Calu3 (cell line): Measurements from ENCODE around the gene RSPRY1. TPM values are rescaled to one million over a fixed set of nuclear protein-coding genes. Genes with fewer than 3 reads are reported as not detected.

Experiments
- BruUV-seq: library from RNA; stranded (reverse); fragments of 400-500 nt; replicated peaks from 2 replicates; lab custom pipeline; 2021; lab: Mats Ljungman, UMichigan
- CTCF ChIA-PET: fragments of 300-600 bp; sonication (Branson Sonifier 250); formaldehyde crosslinking; loops from one replicate; lab custom pipeline; 2022; ENCODE audit warnings: antibody characterized with exemption; lab: Charles Lee
- DNase-seq: peaks from one replicate; pipeline ENCODE4 v3.0.0; 2022
- H3K27ac Mint-ChIP-seq: one replicate; pipeline ENCODE4 v1.8.0; 2022; ENCODE audit warnings: mixed read lengths; ENCODE audit not compliant: unreplicated experiment
- H3K27me3 Mint-ChIP-seq: one replicate; pipeline ENCODE4 v1.8.0; 2022; ENCODE audit warnings: mixed read lengths; ENCODE audit not compliant: unreplicated experiment
- H3K36me3 Mint-ChIP-seq: one replicate; pipeline ENCODE4 v1.8.0; 2022; ENCODE audit warnings: mild to moderate bottlenecking, moderate library complexity, mixed read lengths; ENCODE audit not compliant: insufficient read depth, unreplicated experiment
- H3K4me1 Mint-ChIP-seq: one replicate; pipeline ENCODE4 v1.8.0; 2022; ENCODE audit warnings: mild to moderate bottlenecking, low read depth, mixed read lengths; ENCODE audit not compliant: unreplicated experiment
- H3K4me3 Mint-ChIP-seq: one replicate; pipeline ENCODE4 v1.8.0; 2022; ENCODE audit warnings: mild to moderate bottlenecking, low read depth, moderate library complexity, mixed read lengths; ENCODE audit not compliant: unreplicated experiment
- H3K9me3 Mint-ChIP-seq: one replicate; pipeline ENCODE4 v1.8.0; 2022; ENCODE audit warnings: low read depth, mixed read lengths; ENCODE audit not compliant: unreplicated experiment
- intact Hi-C: fragments of 100-400 bp; cut with micrococcal nuclease; formaldehyde crosslinking; loops from one replicate; pipeline ENCODE4 v1.10.0; 2022; ENCODE audit not compliant: unreplicated experiment
- total RNA-seq: library from RNA; stranded (reverse); gene quantifications from 2 replicates; pipeline ENCODE4 v1.2.3, GENCODE V29; 2022
- TF ChIP-seq, protein P1 (sequence below): fragments of 200-600 bp; IDR thresholded peaks from one replicate; pipeline ENCODE4 v1.8.0; 2022; ENCODE audit warnings: antibody characterized with exemption; ENCODE audit not compliant: unreplicated experiment

The RSPRY1 gene
- total RNA-seq, 1 experiment from 2014 or later, result 43.6 TPM

DNA sequence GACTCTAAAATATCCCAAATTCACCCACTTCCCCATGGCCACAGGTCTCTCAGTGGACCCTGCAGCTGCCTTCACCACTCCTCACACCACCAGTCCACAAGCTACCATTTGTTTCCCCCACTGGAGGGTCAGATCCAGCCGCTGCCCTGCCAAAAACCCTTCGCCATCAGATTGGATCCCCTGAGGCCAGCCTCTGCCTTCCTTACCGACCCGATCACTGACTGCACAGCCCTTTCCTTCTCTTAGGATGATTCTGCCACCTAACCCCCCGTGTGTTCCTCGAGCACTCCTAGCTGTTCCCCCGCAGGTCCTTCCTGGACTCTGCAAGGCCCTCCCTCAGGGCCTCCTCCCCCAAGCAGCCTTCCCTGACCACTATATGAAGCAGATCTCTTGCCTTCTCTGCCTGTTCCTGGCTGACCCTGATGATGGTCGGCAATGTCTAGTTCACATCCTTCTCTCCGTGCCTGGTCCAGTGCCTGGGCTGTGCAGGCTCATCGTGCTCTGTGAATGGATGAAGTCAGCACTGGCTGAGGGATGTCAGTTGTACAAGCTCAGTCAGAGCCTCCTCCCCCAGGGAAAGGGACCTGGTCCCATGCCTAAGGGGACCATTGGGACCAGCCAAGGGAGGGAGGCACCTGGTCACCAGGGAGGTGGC is 47.7 kb upstream of the RSPRY1 start:
- Mint-ChIP-seq H3K27me3 (no peaks in the 10 kb centered on the region), H3K36me3 (peaks cover 5% of the 10 kb centered on the region), H3K4me1 (no peaks in the 10 kb centered on the region), H3K4me3 (no peak overlapping the region), H3K9me3 (no peaks in the 10 kb centered on the region), H3K27ac (no peak overlapping the region)
- BruUV-seq, result no TSS peak
- DNase-seq, result no peak
- TF ChIP-seq, protein P1, sequence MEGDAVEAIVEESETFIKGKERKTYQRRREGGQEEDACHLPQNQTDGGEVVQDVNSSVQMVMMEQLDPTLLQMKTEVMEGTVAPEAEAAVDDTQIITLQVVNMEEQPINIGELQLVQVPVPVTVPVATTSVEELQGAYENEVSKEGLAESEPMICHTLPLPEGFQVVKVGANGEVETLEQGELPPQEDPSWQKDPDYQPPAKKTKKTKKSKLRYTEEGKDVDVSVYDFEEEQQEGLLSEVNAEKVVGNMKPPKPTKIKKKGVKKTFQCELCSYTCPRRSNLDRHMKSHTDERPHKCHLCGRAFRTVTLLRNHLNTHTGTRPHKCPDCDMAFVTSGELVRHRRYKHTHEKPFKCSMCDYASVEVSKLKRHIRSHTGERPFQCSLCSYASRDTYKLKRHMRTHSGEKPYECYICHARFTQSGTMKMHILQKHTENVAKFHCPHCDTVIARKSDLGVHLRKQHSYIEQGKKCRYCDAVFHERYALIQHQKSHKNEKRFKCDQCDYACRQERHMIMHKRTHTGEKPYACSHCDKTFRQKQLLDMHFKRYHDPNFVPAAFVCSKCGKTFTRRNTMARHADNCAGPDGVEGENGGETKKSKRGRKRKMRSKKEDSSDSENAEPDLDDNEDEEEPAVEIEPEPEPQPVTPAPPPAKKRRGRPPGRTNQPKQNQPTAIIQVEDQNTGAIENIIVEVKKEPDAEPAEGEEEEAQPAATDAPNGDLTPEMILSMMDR, result no peak
- intact Hi-C loops, result no loop called here
- CTCF ChIA-PET, result no interaction called here

DNA sequence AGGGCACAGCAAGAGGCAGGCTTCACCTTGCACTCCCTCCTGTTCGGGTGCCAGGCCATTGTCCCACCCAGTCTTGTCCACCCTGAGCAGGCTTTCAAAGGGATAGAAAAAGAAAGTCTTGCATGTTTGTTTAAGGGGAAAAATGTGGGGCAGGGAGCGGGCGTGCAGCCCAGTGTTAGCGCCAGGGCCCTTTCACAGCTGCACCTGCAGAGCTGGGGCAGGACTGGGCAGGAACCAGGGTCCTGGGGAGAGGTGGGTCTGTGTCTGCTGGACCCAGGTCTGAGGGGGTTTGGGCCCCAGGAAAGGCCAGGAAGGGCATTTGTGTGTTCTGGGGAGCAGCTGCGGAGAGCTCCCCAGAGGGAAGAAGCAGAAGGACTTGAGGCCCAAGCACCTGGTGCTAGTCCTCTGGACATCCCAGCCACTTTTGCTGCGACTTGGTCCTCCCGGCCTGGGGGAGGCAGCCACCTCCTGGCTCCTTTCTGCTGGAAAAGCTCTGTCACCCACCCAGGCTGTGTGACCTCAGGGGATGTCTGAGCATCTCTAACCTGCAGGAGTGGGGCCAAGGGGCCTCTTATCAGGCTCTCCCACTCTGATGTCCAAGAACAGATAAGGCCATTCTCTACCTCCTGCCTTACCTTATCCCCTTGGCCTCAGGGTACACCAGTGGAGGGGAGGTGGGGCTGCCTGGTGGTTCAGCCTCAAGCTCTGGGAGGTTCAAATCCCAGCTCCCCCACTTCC is 45.0 kb upstream of the RSPRY1 start:
- no peaks in the 10 kb centered on the region for H3K4me1 Mint-ChIP-seq
- no peak for DNase-seq
- TF ChIP-seq, protein P1, result no peak
- no peaks in the 10 kb centered on the region for H3K9me3 Mint-ChIP-seq
- intact Hi-C loops, result no loop called here
- no peak overlapping the region for H3K4me3 Mint-ChIP-seq
- CTCF ChIA-PET, result no interaction called here
- H3K36me3 Mint-ChIP-seq, result peaks cover 5% of the 10 kb centered on the region
- no peaks in the 10 kb centered on the region for H3K27me3 Mint-ChIP-seq
- no peak overlapping the region for H3K27ac Mint-ChIP-seq
- BruUV-seq, result no TSS peak

DNA sequence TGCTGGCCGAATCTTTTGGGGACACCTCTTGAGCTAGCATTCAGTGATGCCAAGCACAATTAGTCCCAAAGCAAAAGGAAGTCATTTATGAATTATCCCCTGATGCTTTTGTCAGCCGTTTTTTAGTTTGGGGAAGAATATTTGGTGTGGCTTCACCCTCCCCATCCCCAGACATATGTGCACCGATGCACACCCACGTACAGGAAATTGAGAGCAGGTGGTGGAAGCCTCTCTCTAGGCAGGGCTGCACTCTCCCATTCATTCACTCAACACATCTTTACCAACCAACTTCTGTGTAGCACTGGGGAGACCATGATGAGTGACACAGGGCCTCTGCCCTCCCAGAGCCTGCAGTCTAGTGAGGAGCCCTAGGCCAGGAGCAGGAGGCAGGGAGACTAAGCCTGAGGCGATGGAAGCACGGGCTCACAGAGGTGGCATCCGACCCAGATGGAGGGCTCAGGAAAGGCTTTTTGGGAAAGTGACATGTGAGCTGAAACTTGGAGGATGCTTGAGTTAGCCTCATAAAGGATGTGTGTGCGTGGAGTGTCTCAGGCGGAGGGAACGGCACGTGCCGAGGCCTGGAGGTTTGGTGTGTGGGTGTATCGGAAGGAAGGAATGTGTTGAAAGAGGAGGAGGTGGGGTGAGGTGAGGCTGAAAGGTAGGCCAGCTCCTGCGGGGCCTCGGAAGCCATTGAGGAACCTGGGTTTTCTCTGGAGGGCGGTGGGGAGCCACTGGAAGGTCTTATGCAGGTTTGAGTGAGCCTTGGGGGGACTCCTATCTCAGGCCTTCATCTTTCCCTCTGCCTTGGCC is 44.1 kb upstream of the RSPRY1 start:
- DNase-seq, result no peak
- no peaks in the 10 kb centered on the region for H3K4me1 Mint-ChIP-seq
- intact Hi-C loops, result no loop called here
- no TSS peak for BruUV-seq
- TF ChIP-seq, protein P1, result no peak
- CTCF ChIA-PET, result no interaction called here
- no peak overlapping the region for H3K27ac Mint-ChIP-seq
- no peaks in the 10 kb centered on the region for H3K9me3 Mint-ChIP-seq
- peaks cover 5% of the 10 kb centered on the region for H3K36me3 Mint-ChIP-seq
- no peaks in the 10 kb centered on the region for H3K27me3 Mint-ChIP-seq
- H3K4me3 Mint-ChIP-seq, result no peak overlapping the region

GRCh38 chr16:57143149-57143921 is 42.8 kb upstream of the RSPRY1 start:
- H3K36me3 Mint-ChIP-seq, result peaks cover 6% of the 10 kb centered on the region
- no peaks in the 10 kb centered on the region for H3K9me3 Mint-ChIP-seq
- CTCF ChIA-PET, result no interaction called here
- BruUV-seq, result no TSS peak
- H3K4me1 Mint-ChIP-seq, result no peaks in the 10 kb centered on the region
- H3K27ac Mint-ChIP-seq, result no peak overlapping the region
- TF ChIP-seq, protein P1, result no peak
- H3K4me3 Mint-ChIP-seq, result no peak overlapping the region
- H3K27me3 Mint-ChIP-seq, result no peaks in the 10 kb centered on the region
- DNase-seq, result no peak
- intact Hi-C loops, result no loop called here
